H1 (cell line): Measurements from ENCODE around the gene ING1.

Source experiments
- ATF3 ChIP-seq: IDR thresholded peaks from 2 replicates; pipeline ENCODE4 v1.6.1; 2011; ENCODE audit warnings: low read depth, mild to moderate bottlenecking, low read length; ENCODE audit not compliant: insufficient read depth
- CEBPB ChIP-seq: IDR thresholded peaks from 2 replicates; pipeline ENCODE4 v1.6.1; 2012; ENCODE audit warnings: low read depth, low read length
- CREB1 ChIP-seq: IDR thresholded peaks from 2 replicates; pipeline ENCODE4 v1.6.1; 2012; ENCODE audit warnings: inconsistent platforms
- CTCF ChIP-seq, 3 experiments: IDR thresholded peaks; 1 replicate in 2 of 3; 2 replicates in 1 of 3; pipeline versions ENCODE4 v1.5.1 to v1.6.1; 2011; ENCODE audit warnings: low read length in 3 of 3, mild to moderate bottlenecking in 3 of 3, inconsistent platforms in 2 of 3, low read depth in 1 of 3, moderate library complexity in 1 of 3; ENCODE audit not compliant: insufficient read depth in 1 of 3; ENCODE audit errors: control extremely low read depth in 1 of 3
- EZH2 ChIP-seq: fragments of 200-600 bp; sonication (generic); IDR thresholded peaks from 2 replicates; pipeline ENCODE4 v1.7.1; 2012; ENCODE audit warnings: low read depth, mild to moderate bottlenecking, moderate library complexity, low read length, inconsistent platforms; ENCODE audit not compliant: severe bottlenecking
- FOSL1 ChIP-seq: IDR thresholded peaks from 2 replicates; pipeline ENCODE4 v1.6.1; 2011; ENCODE audit warnings: mild to moderate bottlenecking, low read depth, low read length, moderate library complexity; ENCODE audit not compliant: insufficient read depth
- GTF2F1 ChIP-seq: IDR thresholded peaks from 2 replicates; pipeline ENCODE4 v1.6.1; 2012; ENCODE audit warnings: low read depth, low read length, improper control_type of control experiment, borderline replicate concordance
- RAD21 ChIP-seq, 2 experiments: IDR thresholded peaks in 1 of 2; conservative IDR thresholded peaks in 1 of 2; 2 replicates each; pipeline ENCODE4 v1.6.1; 2011; ENCODE audit warnings: low read depth in 2 of 2, low read length in 2 of 2, improper control_type of control experiment in 1 of 2, inconsistent platforms in 1 of 2, mild to moderate bottlenecking in 1 of 2, moderate library complexity in 1 of 2
- SP1 ChIP-seq: IDR thresholded peaks from 2 replicates; pipeline ENCODE4 v1.6.1; 2011; ENCODE audit warnings: low read depth, low read length
- SP2 ChIP-seq: IDR thresholded peaks from 2 replicates; pipeline ENCODE4 v1.6.1; 2012; ENCODE audit warnings: mild to moderate bottlenecking, low read length, inconsistent platforms
- TEAD4 ChIP-seq: IDR thresholded peaks from 2 replicates; pipeline ENCODE4 v1.6.1; 2012; ENCODE audit warnings: low read depth, low read length, inconsistent platforms, mixed read lengths
- USF2 ChIP-seq: IDR thresholded peaks from 2 replicates; pipeline ENCODE4 v1.6.1; 2011; ENCODE audit warnings: low read length, improper control_type of control experiment

- no peak for TF ChIP-seq CEBPB
- no peak for TF ChIP-seq TEAD4
- TF ChIP-seq USF2: no peak
- TF ChIP-seq EZH2: no peak
- no peak for TF ChIP-seq SP1
- TF ChIP-seq RAD21 (IDR thresholded peaks at IDR 0.05 in 1 of 2, conservative IDR thresholded peaks at IDR 0.05 in 1 of 2; ENCODE audit: low read depth in 2 of 2, low read length in 2 of 2): no peak
- no peak for TF ChIP-seq CREB1
- TF ChIP-seq SP2: no peak
- no peak for TF ChIP-seq ATF3
- no peak for TF ChIP-seq CTCF (IDR thresholded peaks at IDR 0.05; ENCODE audit: control extremely low read depth in 1 of 3, insufficient read depth in 1 of 3, low read depth in 1 of 3, low read length in 3 of 3)
- no peak for TF ChIP-seq FOSL1
- TF ChIP-seq GTF2F1: no peak
These were observed 17.6 kb downstream of the ING1 start for GRCh38 chr13:110731072-110731471.
